H1 (cell line): ENCODE measurements around the gene KLRB1. TPM values are rescaled to one million over a fixed set of nuclear protein-coding genes. Genes with fewer than 3 reads are reported as not detected.

ENCODE experiments used
- CBX8 ChIP-seq: fragments of 300-800, 300-1000 bp; sonication (generic); IDR thresholded peaks from 2 replicates; pipeline ENCODE4 v1.7.1; 2016; ENCODE audit warnings: low read depth, low read length, borderline replicate concordance
- FOSL1 ChIP-seq: IDR thresholded peaks from 2 replicates; pipeline ENCODE4 v1.6.1; 2011; ENCODE audit warnings: mild to moderate bottlenecking, low read depth, low read length, moderate library complexity; ENCODE audit not compliant: insufficient read depth
- polyA plus RNA-seq, 7 experiments: library from polyadenylated mRNA; depleted of rRNA in 3 of 7; stranded (reverse) in 5 of 7; unstranded in 2 of 7; fragments of >200 nt in 5 of 7; fragments of 200-250 nt in 2 of 7; gene quantifications; 1 replicate in 5 of 7; 2 replicates in 1 of 7; 4 replicates in 1 of 7; pipeline versions ENCODE4 v1.2.1 to v1.2.3, GENCODE V29; 2011 to 2013; ENCODE audit warnings: missing spikeins in 2 of 7, mixed read lengths in 2 of 7
- total RNA-seq: library from RNA; stranded (reverse); fragmentation: NEBNext Ultra II Directional; extraction: Animal tissue kit (Norgen Biotek cat#: 25700); gene quantifications from 2 replicates; pipeline ENCODE4 v1.2.1, GENCODE V29; 2021

The KLRB1 gene
- total and polyA plus RNA-seq, 2 of the 8 experiments (the other 6 are each of a cell fraction or from before 2014, with no cell fraction given), result not detected

DNA sequence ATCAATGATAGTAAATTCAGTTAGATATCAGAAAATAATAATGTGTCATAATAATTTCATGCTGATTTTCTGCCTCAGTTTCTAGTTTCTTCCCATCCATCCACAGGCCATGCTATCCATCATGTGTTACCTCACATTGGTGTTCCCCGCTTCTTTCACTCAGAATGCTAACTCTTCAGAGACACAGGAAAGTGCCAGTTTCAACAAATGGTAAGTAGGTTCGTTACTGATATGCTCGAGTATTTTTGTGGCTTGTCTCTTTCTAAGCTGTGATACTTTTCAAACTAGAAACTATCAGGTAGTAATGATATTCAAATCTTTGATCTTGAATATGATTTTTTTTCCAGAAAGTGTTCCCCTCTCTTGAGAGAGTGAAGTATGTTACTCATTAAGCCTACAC, 1.5 kb downstream of the KLRB1 start (continued):
- no peak for TF ChIP-seq FOSL1
- no peak for TF ChIP-seq CBX8
